SU-DHL-6 (cell line): Measurements from ENCODE around the gene ABHD17A.
"Not testable (repeated sequence)": the region's sequence is repeated elsewhere in the genome, so short reads cannot be mapped to it uniquely, and the experiment has no call there.

Source experiments
- H2AFZ ChIP-seq: fragments of 200-600 bp; sonication (generic); 2 replicates; pipeline ENCODE4 v1.6.1; 2014; ENCODE audit warnings: low read depth, mild to moderate bottlenecking, moderate library complexity, mixed read lengths, antibody characterized with exemption, low read length; ENCODE audit not compliant: severe bottlenecking
- H3F3A ChIP-seq: fragments of 200-600 bp; shearing (Covaris generic); 2 replicates; pipeline ENCODE4 v1.6.0; 2016; ENCODE audit warnings: antibody characterized with exemption, mild to moderate bottlenecking; ENCODE audit not compliant: insufficient read depth
- H3K27ac ChIP-seq: fragments of 200-600 bp; sonication (generic); 2 replicates; pipeline ENCODE4 v1.5.1; 2016; ENCODE audit warnings: low read depth, mild to moderate bottlenecking, low read length, moderate library complexity, mixed read lengths
- H3K27me3 ChIP-seq: fragments of 200-600 bp; sonication (generic), shearing (Covaris generic); 2 replicates; pipeline ENCODE4 v1.6.0; 2014; ENCODE audit warnings: mild to moderate bottlenecking, low read length
- H3K36me3 ChIP-seq: fragments of 200-600 bp; sonication (generic); 2 replicates; pipeline ENCODE4 v1.6.1; 2014; ENCODE audit warnings: mild to moderate bottlenecking, low read length, mixed read lengths
- H3K4me2 ChIP-seq: fragments of 300-600, 200-600 bp; shearing (Covaris generic), sonication (generic); 2 replicates; pipeline ENCODE4 v1.6.0; 2014; ENCODE audit warnings: low read length, low read depth, mild to moderate bottlenecking; ENCODE audit not compliant: poor library complexity, severe bottlenecking
- H3K4me3 ChIP-seq: fragments of 200-600 bp; sonication (generic); 2 replicates; pipeline ENCODE4 v1.5.1; 2014; ENCODE audit warnings: antibody characterized with exemption, low read length, mild to moderate bottlenecking, mixed read lengths; ENCODE audit not compliant: insufficient read depth, poor library complexity, severe bottlenecking
- H3K79me2 ChIP-seq: fragments of 200-600 bp; sonication (generic); 2 replicates; pipeline ENCODE4 v1.6.1; 2014; ENCODE audit warnings: mild to moderate bottlenecking, low read length, moderate library complexity; ENCODE audit not compliant: insufficient read depth
- H3K9ac ChIP-seq: fragments of 200-600 bp; sonication (generic); 2 replicates; pipeline ENCODE4 v1.7.0; 2014; ENCODE audit warnings: mild to moderate bottlenecking, low read length
- H3K9me2 ChIP-seq: fragments of 200-600 bp; sonication (generic); replicated peaks from 2 replicates; pipeline ENCODE4 v1.6.1; 2014; ENCODE audit warnings: low read length; ENCODE audit not compliant: insufficient read depth
- H3K9me3 ChIP-seq: fragments of 200-600 bp; sonication (generic); 2 replicates; pipeline ENCODE4 v1.6.1; 2014; ENCODE audit warnings: low read length, mixed read lengths; ENCODE audit not compliant: insufficient read depth
- H4K20me1 ChIP-seq: fragments of 200-600 bp; sonication (generic); 2 replicates; pipeline ENCODE4 v1.6.1; 2014; ENCODE audit warnings: low read depth, mild to moderate bottlenecking, antibody characterized with exemption, low read length, moderate library complexity, mixed read lengths
- CTCF ChIP-seq: fragments of 200-600 bp; sonication (generic); IDR thresholded peaks from one replicate; pipeline ENCODE4 v1.5.1; 2017; ENCODE audit warnings: antibody characterized with exemption, mild to moderate bottlenecking, low read length, moderate library complexity; ENCODE audit not compliant: insufficient read depth, poor library complexity, severe bottlenecking
- EZH2phosphoT487 ChIP-seq: fragments of 200-600 bp; sonication (generic), shearing (Covaris generic); conservative IDR thresholded peaks from 2 replicates; pipeline ENCODE4 v1.6.1; 2018; ENCODE audit warnings: mild to moderate bottlenecking, antibody characterized with exemption, low read length, moderate library complexity, mixed read lengths

ABHD17A gene

GRCh38 chr19:1889907-1890306, 4.6 kb upstream of the ABHD17A start:
- peaks cover under 1% of the 10 kb centered on the region; the same call in 1 of the 2 replicates for H3K79me2 ChIP-seq
- no peaks in the 10 kb centered on the region for H4K20me1 ChIP-seq
- no peak overlapping the region for H3K9ac ChIP-seq
- H3K36me3 ChIP-seq, result no peaks in the 10 kb centered on the region
- H2AFZ ChIP-seq, result no peak overlapping the region
- TF ChIP-seq EZH2phosphoT487, result no peak
- TF ChIP-seq CTCF, result no peak
- no peaks in the 10 kb centered on the region for H3K9me3 ChIP-seq
- H3K9me2 ChIP-seq, result no peaks in the 10 kb centered on the region
- no peak overlapping the region for H3K4me2 ChIP-seq
- H3F3A ChIP-seq, result peaks cover 6% of the 10 kb centered on the region; the same call in 1 of the 2 replicates
- H3K4me3 ChIP-seq, result no peak overlapping the region
- no peak overlapping the region for H3K27ac ChIP-seq
- H3K27me3 ChIP-seq, result no peaks in the 10 kb centered on the region

GRCh38 chr19:1888385-1888784, 3.1 kb upstream of the ABHD17A start:
- Histone ChIP-seq H3K36me3 (no peaks in the 10 kb centered on the region), H3K27me3 (no peaks in the 10 kb centered on the region), H3K9ac (no peak overlapping the region; the same call in 1 of the 2 replicates), H3K27ac (no peak overlapping the region), H4K20me1 (peaks cover 7% of the 10 kb centered on the region; the same call in 1 of the 2 replicates), H3K9me3 (no peaks in the 10 kb centered on the region), H2AFZ (no peak overlapping the region), H3K79me2 (peaks cover 15% of the 10 kb centered on the region), H3K4me3 (no peak overlapping the region), H3K9me2 (no peaks in the 10 kb centered on the region), H3F3A (peaks cover 6% of the 10 kb centered on the region; the same call in 1 of the 2 replicates), H3K4me2 (no peak overlapping the region)
- TF ChIP-seq EZH2phosphoT487, result no peak
- no peak for TF ChIP-seq CTCF

- H3K4me2 ChIP-seq, H3K9me2 ChIP-seq, H3K4me3 ChIP-seq, H3K27ac ChIP-seq, H3F3A ChIP-seq, H3K36me3 ChIP-seq, H2AFZ ChIP-seq, H4K20me1 ChIP-seq, H3K27me3 ChIP-seq, H3K9ac ChIP-seq, H3K9me3 ChIP-seq: not testable (repeated sequence)
- H3K79me2 ChIP-seq, result peaks cover 19% of the 10 kb centered on the region
Measured at GRCh38 chr19:1886360-1886759, 1.1 kb upstream of the ABHD17A start.

GRCh38 chr19:1884719-1885334, 469 bp downstream of the ABHD17A start:
- Histone ChIP-seq H3K79me2 (peaks cover 19% of the 10 kb centered on the region), H3K4me3 (peak overlapping the region; percentile 87), H4K20me1 (peaks cover 7% of the 10 kb centered on the region; the same call in 1 of the 2 replicates), H2AFZ (no peak overlapping the region), H3K36me3 (no peaks in the 10 kb centered on the region), H3K9me3 (no peaks in the 10 kb centered on the region), H3F3A (peaks cover 6% of the 10 kb centered on the region; the same call in 1 of the 2 replicates), H3K27ac (no peak overlapping the region), H3K9me2 (no peaks in the 10 kb centered on the region), H3K9ac (peak overlapping the region; percentile 86), H3K4me2 (peak overlapping the region; percentile 95), H3K27me3 (no peaks in the 10 kb centered on the region)
- TF ChIP-seq CTCF (no peak), EZH2phosphoT487 (no peak)
